ENCODE results near the gene SRGAP2C.
"Not testable (repeated sequence)": the region's sequence is repeated elsewhere in the genome, so short reads cannot be mapped to it uniquely, and the experiment has no call there.

- TF ChIP-seq, protein P1, sequence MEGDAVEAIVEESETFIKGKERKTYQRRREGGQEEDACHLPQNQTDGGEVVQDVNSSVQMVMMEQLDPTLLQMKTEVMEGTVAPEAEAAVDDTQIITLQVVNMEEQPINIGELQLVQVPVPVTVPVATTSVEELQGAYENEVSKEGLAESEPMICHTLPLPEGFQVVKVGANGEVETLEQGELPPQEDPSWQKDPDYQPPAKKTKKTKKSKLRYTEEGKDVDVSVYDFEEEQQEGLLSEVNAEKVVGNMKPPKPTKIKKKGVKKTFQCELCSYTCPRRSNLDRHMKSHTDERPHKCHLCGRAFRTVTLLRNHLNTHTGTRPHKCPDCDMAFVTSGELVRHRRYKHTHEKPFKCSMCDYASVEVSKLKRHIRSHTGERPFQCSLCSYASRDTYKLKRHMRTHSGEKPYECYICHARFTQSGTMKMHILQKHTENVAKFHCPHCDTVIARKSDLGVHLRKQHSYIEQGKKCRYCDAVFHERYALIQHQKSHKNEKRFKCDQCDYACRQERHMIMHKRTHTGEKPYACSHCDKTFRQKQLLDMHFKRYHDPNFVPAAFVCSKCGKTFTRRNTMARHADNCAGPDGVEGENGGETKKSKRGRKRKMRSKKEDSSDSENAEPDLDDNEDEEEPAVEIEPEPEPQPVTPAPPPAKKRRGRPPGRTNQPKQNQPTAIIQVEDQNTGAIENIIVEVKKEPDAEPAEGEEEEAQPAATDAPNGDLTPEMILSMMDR (IDR thresholded peaks at IDR 0.05; ENCODE audit: insufficient read depth, low read length, poor library complexity, severe bottlenecking): not testable (repeated sequence)
- not testable (repeated sequence) for TF ChIP-seq EZH2phosphoT487 (conservative IDR thresholded peaks at IDR 0.05; ENCODE audit: low read length)
Measured at GRCh38 chr1:121324726-121325125, 140.0 kb downstream of the SRGAP2C start.

Data from SU-DHL-6 (cell line).